Activated B cell treated with CpG ODN at 0.5 μM for 24 hours (primary cell): ENCODE measurements around the gene TXN2. TPM values are rescaled to one million over a fixed set of nuclear protein-coding genes. Genes with fewer than 3 reads are reported as not detected.

Experiments
- ATAC-seq: fragments of 200-7000 bp; cut with Tn5 transposase; one replicate; pipeline ENCODE4 v1.10.0; 2021; ENCODE audit warnings: low read depth, mild to moderate bottlenecking, moderate library complexity
- CTCF ChIA-PET: fragments of 350-600 bp; sonication (Branson Sonifier 250); formaldehyde crosslinking; loops from one replicate; lab custom pipeline; 2021; ENCODE audit warnings: antibody characterized with exemption; lab: Charles Lee
- POLR2A ChIA-PET: fragments of 350-600 bp; sonication (Branson Sonifier 250); formaldehyde crosslinking; loops from one replicate; lab custom pipeline; 2021; ENCODE audit warnings: antibody characterized with exemption; lab: Charles Lee
- DNase-seq: peaks from one replicate; pipeline ENCODE4 v3.0.0; 2022
- H3K27ac Mint-ChIP-seq: one replicate; pipeline ENCODE4 v1.8.0; 2020; ENCODE audit warnings: mixed read lengths
- H3K27me3 Mint-ChIP-seq: one replicate; pipeline ENCODE4 v1.8.0; 2021; ENCODE audit warnings: mixed read lengths
- H3K36me3 Mint-ChIP-seq: one replicate; pipeline ENCODE4 v1.8.0; 2021; ENCODE audit warnings: low read depth, mixed read lengths
- H3K4me1 Mint-ChIP-seq: one replicate; pipeline ENCODE4 v1.8.0; 2021; ENCODE audit warnings: mixed read lengths
- H3K4me3 Mint-ChIP-seq: one replicate; pipeline ENCODE4 v1.8.0; 2020; ENCODE audit warnings: mild to moderate bottlenecking, mixed read lengths
- H3K9me3 Mint-ChIP-seq: one replicate; pipeline ENCODE4 v1.8.0; 2020; ENCODE audit warnings: mixed read lengths
- intact Hi-C: fragments of 100-400 bp; cut with micrococcal nuclease; formaldehyde crosslinking; loops from one replicate; pipeline ENCODE4 v1.15.1; 2024
- total RNA-seq: library from RNA; stranded (reverse); gene quantifications from 2 replicates; pipeline ENCODE4 v1.2.3, GENCODE V29; 2022
- TF ChIP-seq, protein P1 (sequence below): fragments of 200-600 bp; IDR thresholded peaks from one replicate; pipeline ENCODE4 v1.8.0; 2022; ENCODE audit warnings: antibody characterized with exemption, mild to moderate bottlenecking

TXN2 gene
- total RNA-seq, 1 donor from 2014 or later: 59.1 TPM

DNA sequence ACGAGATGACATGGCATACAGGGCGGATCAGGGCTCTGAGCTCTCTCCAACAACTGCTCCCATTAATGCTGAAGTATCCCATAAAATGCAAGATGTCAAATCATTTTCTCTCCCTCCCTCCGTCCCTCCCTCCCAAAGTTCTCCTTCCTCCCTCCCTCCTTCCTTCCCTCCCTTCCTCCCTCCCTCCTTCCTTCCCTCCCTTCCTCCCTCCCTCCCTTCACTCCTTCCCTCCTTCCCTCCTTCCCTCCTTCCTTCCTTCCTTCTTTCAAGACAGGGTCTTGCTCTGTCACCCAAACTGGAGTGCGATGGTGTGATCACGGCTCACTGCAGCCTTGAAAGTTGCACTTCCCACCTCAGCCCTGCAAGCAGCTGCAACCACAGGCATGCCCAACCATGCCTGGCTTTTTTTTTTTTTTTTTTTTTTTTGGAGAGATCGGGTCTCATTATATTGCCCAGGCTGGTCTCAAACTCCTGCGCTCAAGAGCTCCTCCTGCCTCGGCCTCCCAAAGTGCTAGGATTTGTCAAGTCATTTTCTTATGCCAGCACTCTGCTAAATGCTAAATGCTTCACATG, 38.2 kb downstream of the TXN2 start:
- H3K4me3 Mint-ChIP-seq: peak overlapping the region; percentile 38
- H3K27ac Mint-ChIP-seq: peak overlapping the region; percentile 50
- intact Hi-C loops: no loop called here
- no peaks in the 10 kb centered on the region for H3K27me3 Mint-ChIP-seq
- peaks cover 47% of the 10 kb centered on the region for H3K4me1 Mint-ChIP-seq
- peak; percentile 78 for ATAC-seq
- TF ChIP-seq, protein P1, sequence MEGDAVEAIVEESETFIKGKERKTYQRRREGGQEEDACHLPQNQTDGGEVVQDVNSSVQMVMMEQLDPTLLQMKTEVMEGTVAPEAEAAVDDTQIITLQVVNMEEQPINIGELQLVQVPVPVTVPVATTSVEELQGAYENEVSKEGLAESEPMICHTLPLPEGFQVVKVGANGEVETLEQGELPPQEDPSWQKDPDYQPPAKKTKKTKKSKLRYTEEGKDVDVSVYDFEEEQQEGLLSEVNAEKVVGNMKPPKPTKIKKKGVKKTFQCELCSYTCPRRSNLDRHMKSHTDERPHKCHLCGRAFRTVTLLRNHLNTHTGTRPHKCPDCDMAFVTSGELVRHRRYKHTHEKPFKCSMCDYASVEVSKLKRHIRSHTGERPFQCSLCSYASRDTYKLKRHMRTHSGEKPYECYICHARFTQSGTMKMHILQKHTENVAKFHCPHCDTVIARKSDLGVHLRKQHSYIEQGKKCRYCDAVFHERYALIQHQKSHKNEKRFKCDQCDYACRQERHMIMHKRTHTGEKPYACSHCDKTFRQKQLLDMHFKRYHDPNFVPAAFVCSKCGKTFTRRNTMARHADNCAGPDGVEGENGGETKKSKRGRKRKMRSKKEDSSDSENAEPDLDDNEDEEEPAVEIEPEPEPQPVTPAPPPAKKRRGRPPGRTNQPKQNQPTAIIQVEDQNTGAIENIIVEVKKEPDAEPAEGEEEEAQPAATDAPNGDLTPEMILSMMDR: no peak
- DNase-seq: no peak
- H3K9me3 Mint-ChIP-seq: no peaks in the 10 kb centered on the region
- ChIA-PET CTCF (no interaction called here), POLR2A (interaction anchor here (0.6 to 1.6 kb wide), 7 partner anchors 9 to 1718 kb away, joined by 3 to 7 read pairs (median 5); partner anchors contain the start of gene MYH9)
- H3K36me3 Mint-ChIP-seq: no peaks in the 10 kb centered on the region

DNA sequence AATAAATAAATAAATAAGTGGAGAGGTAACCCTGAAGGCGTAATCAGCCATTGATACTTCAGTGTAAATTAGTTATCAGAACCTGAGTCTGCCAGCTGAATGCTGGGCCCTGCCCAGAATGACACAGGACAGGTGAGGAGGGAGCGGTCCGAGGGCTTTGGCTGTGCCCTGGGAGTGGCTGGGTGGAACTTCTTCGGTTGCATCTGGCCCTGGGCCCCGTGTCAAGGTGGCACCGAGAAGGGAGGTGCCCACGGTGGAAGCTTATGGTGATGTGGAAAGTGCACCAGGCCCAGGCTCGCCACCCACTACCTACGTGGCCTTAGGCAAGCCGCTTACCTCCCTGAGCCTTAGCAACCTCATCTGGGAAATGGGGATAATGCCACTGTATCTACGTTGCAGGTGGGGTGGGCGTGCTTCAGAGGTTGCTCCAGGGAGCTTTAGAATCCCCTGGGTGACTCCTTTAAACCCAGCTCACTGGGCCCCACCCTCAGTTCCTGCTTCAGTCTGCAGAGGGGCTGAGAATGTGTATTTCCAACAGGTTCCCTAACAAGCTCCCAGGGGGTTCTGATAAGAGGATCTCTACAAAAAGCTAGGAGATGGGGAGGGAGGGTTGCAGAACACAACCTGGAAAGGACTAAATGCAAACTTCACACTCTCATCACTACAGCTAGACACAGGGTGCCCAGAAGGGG, 38.8 kb downstream of the TXN2 start:
- Mint-ChIP-seq H3K27me3 (no peaks in the 10 kb centered on the region), H3K27ac (no peak overlapping the region), H3K4me1 (peaks cover 44% of the 10 kb centered on the region), H3K9me3 (no peaks in the 10 kb centered on the region), H3K36me3 (no peaks in the 10 kb centered on the region), H3K4me3 (no peak overlapping the region)
- TF ChIP-seq, protein P1: no peak
- DNase-seq (no peak), ATAC-seq (no peak)
- intact Hi-C loops: no loop called here
- ChIA-PET POLR2A (interaction anchor here (0.6 to 1.6 kb wide), 9 partner anchors 9 to 1872 kb away, joined by 3 to 7 read pairs (median 5); partner anchors contain the start of gene MYH9), CTCF (no interaction called here)

DNA sequence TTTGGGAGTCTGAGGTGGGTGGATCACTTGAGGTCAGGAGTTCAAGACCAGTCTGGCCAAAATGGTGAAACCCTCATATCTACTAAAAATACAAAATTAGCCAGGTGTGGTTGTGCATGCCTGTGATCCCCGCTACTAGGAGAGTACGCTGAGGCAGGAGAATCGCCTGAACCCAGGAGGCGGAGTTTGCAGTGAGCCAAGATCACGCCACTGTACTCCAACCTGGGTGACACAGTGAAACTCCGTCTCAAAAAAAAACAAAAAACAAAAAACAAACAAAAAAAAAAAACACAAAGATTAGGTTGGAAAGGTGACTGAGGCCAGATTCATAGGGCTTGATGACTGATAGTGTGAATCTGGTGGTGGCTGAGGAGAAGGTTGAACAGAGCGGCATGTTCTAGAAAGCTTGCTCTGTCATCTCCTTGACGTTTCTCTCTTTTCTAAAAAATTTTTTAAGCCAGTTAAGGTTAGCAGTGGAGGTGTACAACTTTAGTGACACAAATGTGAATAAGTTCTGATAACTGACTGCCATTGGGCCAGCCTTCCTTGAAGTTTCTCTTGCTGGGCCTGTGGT, 40.9 kb downstream of the TXN2 start:
- H3K4me1 Mint-ChIP-seq: peaks cover 49% of the 10 kb centered on the region
- H3K9me3 Mint-ChIP-seq: no peaks in the 10 kb centered on the region
- ChIA-PET CTCF (no interaction called here), POLR2A (interaction anchor here (0.6 to 1.1 kb wide), 3 partner anchors 11 to 42 kb away, joined by 3 to 8 read pairs (median 5); no protein-coding TSS in a partner anchor)
- TF ChIP-seq, protein P1: no peak
- H3K4me3 Mint-ChIP-seq: no peak overlapping the region
- H3K27ac Mint-ChIP-seq: no peak overlapping the region
- ATAC-seq (no peak), DNase-seq (no peak)
- intact Hi-C loops: no loop called here
- no peaks in the 10 kb centered on the region for H3K27me3 Mint-ChIP-seq
- H3K36me3 Mint-ChIP-seq: no peaks in the 10 kb centered on the region

GRCh38 chr22:36439481-36440271, 41.8 kb downstream of the TXN2 start:
- intact Hi-C loops: loop anchor here (5.0 kb wide), 1 partner anchor 52 kb away; the partner anchor contains the start of gene MYH9
- H3K27ac Mint-ChIP-seq: no peak overlapping the region
- CTCF ChIA-PET: no interaction called here

More at GRCh38 chr22:36439481-36440271, 41.8 kb downstream of the TXN2 start:
- no peak for DNase-seq
- no peak for ATAC-seq
- TF ChIP-seq, protein P1: no peak
- Mint-ChIP-seq H3K36me3 (no peaks in the 10 kb centered on the region), H3K27me3 (no peaks in the 10 kb centered on the region), H3K4me1 (peaks cover 49% of the 10 kb centered on the region), H3K4me3 (no peak overlapping the region), H3K9me3 (no peaks in the 10 kb centered on the region)
- POLR2A ChIA-PET: interaction anchor here (0.6 kb wide), 1 partner anchor 11 kb away, joined by 8 read pairs; no protein-coding TSS in a partner anchor
